HG03354 (cell line): ENCODE results near the gene SNX32.

Experiments
- ATAC-seq: cut with Tn5 transposase; IDR thresholded peaks from one replicate; pipeline ENCODE4 v1.9.1; 2021; ENCODE audit warnings: mild to moderate bottlenecking; ENCODE audit not compliant: unreplicated experiment, poor library complexity, severe bottlenecking

SNX32 gene

DNA sequence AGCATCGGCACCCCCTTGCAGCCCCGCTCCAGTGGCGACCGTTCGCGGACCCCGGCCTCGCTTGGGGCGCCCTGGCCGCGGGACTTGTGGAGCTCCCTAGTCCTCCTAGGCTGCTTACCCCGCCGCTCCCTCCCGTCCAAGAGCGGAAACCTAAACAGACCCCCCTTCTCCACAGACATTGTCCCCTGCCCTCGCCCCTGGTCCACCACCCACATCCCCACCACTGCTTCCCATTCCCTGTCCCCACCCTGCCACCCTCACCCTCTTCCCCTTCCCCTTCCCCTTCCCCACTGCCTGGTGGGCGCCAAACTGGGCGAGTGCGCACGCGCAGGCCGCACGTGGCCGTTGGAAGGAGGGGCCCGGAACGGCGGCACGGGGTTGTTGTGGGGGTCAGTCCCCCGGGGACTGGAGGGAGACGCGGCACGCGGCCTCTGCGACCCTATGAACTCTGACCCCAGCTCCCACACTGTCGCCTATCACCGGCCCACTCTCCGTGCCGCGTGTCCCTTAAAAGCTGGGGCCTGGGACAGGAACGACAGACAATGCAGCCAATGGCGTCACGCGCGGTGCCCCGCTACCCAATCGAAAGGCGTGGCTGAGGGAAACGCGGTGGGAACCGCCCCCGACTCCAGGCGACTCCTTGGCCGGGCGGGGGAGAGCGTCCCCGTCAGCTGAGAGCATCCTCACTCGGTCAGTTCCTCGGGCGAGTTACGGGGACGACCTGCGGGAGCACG, at the start of gene SNX32:
Gene SNX32 (plus strand): TSS at position 667 of the 734 bp plus-strand sequence. CDS start 103 bp downstream, outside the sequence.
- peak; percentile 97 for ATAC-seq

DNA sequence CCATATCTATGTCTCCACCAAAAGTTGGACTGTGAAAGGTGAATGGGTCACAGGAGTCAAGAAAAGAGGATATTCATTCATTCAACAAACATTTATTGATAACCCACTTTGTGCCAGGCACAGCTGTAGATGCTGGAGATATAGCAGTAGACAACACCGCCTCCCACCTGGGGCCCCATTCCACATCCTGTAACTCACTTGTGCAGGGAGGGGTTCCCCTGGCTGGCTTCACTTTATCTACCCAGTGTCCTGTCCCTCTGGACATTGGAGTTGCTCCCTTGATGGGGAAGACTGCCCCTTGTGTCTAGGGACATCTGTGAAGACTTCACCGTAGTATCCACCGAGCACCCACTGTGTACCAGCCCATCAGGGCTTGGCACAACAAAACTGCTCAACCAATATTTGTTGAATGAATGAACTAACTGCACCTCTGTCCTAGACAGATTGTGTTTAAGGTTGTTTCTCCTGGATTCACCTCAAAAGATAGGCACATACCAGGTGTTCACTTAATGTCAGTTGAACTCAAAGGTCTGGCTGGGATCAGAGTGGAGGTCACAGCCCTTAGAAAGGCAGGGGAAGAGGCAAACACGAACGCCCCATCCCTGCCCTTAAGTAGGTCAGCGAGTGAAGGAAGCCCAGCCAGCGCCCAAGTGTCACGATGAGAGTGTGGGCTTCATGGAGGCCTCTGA, 48.3 kb upstream of the SNX32 start:
- ATAC-seq, result no peak

DNA sequence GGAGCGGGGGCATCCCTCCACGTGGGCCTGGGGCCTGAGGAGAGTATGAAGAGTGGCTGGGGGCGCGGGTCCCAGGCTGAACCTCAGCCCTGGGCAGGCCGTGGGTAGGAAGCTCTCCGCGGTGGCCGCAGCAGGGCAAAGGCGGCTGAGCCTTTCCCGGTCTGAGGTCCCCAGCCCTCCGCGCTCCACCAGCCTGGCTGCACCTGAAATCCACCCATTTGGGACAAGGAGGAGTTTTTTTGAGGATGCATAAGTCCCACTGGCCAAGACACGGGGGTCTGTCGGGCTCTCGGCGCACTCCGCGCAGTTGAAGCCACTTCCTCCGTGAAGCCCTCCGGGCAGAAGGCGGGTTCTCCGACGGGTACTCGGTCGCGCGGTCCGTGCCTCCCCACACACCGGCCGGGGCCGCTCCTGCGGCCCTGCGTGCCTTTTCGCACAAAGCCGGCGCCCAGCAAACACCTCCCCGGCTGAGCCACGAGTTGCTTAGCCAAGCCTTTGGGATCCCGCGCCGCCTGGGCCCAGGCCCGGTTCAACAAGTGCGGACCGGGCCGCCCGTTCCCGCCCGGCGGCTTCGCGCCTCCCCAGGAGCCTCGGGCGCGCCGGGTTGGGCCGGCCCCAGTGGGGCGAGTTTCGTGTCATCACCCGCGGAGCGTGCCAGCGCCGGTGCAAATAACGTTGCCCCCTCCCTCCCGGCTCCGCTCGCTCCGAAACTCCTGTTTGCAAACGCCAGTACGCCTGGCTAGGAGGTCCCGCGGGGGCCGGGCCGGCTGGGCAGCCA, 47.6 kb upstream of the SNX32 start:
- no peak for ATAC-seq

DNA sequence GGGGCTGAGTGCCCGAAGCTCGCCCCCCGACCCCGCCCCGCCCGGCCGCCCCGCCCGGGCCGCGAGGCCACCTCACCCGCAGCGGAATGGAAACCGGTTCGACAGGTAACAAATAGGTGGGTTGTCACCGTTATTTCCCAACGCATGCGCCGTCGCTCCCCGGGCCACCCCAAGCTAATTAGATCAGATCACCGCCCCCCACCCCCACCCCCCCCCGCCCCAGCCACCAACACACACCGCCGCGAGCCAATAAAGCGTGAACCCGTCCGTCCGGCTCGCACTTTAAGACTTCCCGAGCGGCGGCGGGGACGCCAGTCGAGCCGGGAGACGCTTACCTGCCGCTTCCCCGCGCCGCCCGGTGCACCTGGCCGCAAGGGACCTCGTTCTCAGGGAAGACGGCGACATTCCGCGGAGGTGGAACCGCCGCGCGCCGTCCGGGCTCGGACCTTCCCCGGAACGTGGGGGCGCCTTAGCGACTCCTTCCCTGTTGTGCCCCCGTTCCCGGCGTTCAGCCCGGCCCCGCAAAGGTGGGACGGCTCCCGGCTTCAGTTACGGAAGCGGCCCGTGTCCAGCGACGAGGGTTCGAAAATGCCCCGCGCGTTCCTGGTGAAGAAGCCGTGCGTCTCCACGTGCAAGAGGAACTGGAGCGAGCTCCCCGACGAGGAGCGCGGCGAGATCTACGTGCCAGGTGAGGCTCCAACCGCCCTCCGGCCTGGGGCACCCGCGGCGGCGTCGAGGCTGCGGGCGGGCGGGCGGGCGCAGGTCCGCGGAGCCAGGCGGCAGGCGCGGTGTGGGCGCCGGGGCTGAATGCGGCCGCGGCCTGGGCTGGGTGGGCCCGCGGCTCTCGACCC, 46.8 kb upstream of the SNX32 start, which contains the start of gene OVOL1:
Gene OVOL1 (plus strand): TSS at position 278 of the 851 bp plus-strand sequence. CDS start 311 bp downstream, at position 589.
- ATAC-seq, result no peak

DNA sequence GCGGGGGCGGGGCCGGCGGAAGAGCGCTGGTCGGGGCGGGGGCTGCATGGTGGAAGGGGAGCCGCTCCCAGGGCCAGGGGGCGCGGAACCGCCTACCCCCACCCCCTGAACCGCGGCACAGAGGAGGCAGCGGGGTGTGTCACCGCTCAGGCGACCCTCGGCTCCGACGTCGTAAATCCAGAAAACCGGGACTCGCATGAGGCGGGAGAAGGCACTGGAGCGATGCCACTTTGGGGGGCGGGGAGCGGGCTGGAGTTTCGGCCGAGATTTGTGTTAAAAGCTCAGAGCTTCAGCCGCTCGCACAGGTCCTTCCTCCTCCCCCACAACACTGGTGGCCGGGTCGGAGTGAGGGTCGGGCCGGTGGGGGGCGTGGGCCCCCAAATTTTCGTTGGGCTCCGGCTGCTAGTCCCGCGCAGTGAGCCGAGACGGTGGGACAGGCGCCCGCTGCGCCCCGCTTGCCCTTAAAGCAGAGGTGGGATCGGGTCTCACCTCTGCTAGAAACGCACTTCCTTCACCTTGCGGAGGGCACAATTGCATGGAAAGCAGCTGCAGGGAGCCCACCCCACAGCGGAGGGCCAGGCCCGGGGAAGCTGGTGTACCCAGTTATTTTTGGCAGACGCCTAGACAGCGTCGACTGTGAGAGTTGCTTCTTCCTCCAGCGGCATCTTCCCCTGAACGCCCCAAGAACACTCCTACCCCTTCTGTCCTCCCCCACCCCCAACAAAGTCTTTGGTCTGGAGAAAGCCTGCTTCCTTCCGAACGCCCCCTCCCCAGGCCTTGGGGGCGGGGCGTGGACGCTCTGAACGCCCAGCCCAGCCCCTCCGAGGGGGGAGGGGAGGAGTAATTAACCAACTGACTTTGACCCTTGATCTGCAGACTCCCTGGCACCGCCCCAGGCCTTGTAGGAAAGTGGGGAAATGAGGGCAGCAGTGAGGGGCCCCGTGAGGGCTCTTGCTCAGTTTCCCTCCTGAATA, 45.8 kb upstream of the SNX32 start:
- ATAC-seq, result no peak

DNA sequence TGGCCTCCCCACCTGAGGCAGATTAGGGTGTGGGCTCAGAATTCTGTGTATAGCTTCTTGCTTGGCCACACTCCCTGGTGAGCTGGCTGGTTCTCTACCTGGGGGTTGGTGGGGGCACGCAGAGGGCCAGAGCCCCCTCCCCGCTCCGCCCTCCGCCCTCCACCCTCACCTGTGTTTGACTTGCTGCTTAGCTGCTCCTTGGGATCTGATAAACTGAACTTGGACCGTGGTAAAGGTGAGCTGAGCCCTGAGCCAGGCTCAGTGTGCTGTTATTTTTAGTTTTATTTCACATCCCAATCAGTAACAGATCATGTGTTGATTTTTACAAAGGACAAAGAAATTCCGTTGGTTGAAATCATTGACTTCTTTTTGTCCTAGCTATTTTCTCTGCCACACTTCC, 44.9 kb upstream of the SNX32 start:
- no peak for ATAC-seq

- ATAC-seq, result no peak
Observed at GRCh38 chr11:65789230-65790103, 44.3 kb upstream of the SNX32 start.

- ATAC-seq, result no peak
Observed at GRCh38 chr11:65790104-65790901, 43.5 kb upstream of the SNX32 start.

GRCh38 chr11:65790902-65791650, 42.7 kb upstream of the SNX32 start:
- ATAC-seq, result no peak

DNA sequence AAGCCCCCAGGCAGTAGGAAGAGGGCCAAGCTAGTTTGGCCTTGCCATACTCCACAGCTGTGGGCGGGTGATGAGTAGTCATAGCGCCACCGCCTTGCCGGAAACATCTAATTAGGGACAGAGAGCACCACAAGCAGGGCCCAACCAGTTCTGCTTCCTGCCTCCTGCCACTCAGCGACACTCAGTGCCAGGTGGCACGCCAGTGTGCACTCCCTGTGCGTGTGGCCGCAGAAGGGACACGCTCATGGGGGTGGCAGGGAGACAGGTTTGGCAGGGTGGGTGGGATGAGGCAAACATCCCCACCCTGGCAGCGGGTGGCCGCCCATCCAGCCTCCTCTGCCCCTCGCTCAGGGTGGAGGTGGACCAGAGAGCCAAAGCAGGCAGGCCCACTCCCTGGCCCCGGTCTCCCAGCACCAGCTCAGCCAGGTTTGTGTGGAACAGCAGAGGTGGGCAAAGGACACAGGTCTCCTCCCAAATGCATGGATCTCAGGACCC, 42.0 kb upstream of the SNX32 start:
- ATAC-seq, result peak; percentile 82

GRCh38 chr11:65792456-65792855, 41.3 kb upstream of the SNX32 start:
- no peak for ATAC-seq

- ATAC-seq, result no peak
Observed at GRCh38 chr11:65793144-65793581, 40.6 kb upstream of the SNX32 start.

DNA sequence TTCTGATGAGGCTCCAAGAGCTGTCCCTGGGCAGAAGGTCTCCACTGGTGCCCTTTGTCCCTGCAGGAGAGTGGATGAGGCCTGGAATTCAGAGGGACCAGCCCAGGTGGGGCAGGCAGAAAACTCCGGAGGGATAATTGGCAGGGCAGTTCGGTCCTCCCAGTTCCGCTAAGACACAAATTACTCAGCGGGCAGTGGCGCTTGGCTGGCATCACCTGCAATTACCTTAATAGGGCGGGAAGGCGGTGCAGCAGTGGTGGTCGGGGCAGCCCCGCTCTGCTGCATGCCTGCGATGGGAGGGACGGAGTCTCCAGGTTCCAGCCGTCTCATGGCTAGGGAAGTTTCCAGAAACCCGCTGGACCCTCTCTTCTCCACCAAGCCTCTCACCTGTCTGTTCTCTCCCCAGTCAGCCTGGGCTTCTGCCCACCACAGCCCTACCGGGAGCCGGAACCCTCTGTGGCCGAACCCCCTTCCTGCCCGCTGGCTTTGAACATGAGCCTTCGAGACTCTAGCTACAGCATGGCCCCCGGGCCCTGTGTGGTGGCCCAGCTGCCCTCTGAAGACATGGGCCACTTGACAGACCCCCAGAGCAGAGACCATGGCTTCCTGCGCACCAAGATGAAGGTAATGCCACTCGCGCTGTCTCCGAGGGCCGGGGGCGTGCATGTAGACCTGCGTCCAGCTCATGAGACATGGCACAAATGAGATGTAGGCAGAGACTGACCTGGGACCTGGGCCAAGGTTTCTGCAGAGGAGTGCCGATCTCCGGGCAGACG, 40.0 kb upstream of the SNX32 start:
- ATAC-seq, result no peak

GRCh38 chr11:65794570-65795510, 38.9 kb upstream of the SNX32 start:
- ATAC-seq, result no peak
